GM12878 (cell line): ENCODE measurements around the gene PLEKHF1. TPM values are rescaled to one million over a fixed set of nuclear protein-coding genes. Genes with fewer than 3 reads are reported as not detected.

Source experiments
- ATAC-seq: fragments of 200-7000 bp; cut with Tn5 transposase; 3 replicates; pipeline ENCODE4 v1.9.1; 2020; ENCODE audit warnings: mild to moderate bottlenecking, moderate library complexity
- BruUV-seq: library from RNA; stranded (reverse); fragments of 400-500 nt; replicated peaks from 2 replicates; lab custom pipeline; 2021; lab: Mats Ljungman, UMichigan
- CTCF ChIA-PET: fragments of 300-600 bp; sonication (Branson Sonifier 250); formaldehyde crosslinking; extraction: SDS; loops from one replicate; lab custom pipeline; 2021; ENCODE audit warnings: inconsistent platforms; lab: Yijun Ruan, JAX
- POLR2A ChIA-PET: fragments of 350-600 bp; formaldehyde crosslinking; extraction: SDS; loops from one replicate; lab custom pipeline; 2021; ENCODE audit warnings: inconsistent platforms; lab: Charles Lee
- RAD21 ChIA-PET: fragments of 300-600 bp; sonication (Branson Sonifier 250); formaldehyde crosslinking; loops from one replicate; lab custom pipeline; 2023; ENCODE audit warnings: antibody characterized with exemption; ENCODE audit not compliant: unreplicated experiment; lab: Charles Lee
- SMC1A ChIA-PET: fragments of 300-600 bp; sonication (Branson Sonifier 250); formaldehyde crosslinking; loops from one replicate; lab custom pipeline; 2023; ENCODE audit not compliant: unreplicated experiment, uncharacterized antibody; lab: Charles Lee
- DNase-seq: peaks from one replicate; pipeline ENCODE4 v3.0.0-alpha.2; 2011; ENCODE audit warnings: low read depth, low spot score
- FAIRE-seq: peaks from 3 replicates; lab custom pipeline; 2011; peaks lifted over from hg19 to GRCh38; lab: Jason Lieb, UNC
- H2AFZ ChIP-seq: 2 replicates; pipeline ENCODE4 v1.6.0; 2011; ENCODE audit warnings: low read depth, low read length, control low read depth; ENCODE audit not compliant: control insufficient read depth
- H3K27ac ChIP-seq: 2 replicates; pipeline ENCODE4 v1.5.1; 2011; ENCODE audit warnings: control low read depth; ENCODE audit not compliant: control insufficient read depth, insufficient read depth
- H3K27me3 ChIP-seq, 2 experiments: replicated peaks in 1 of 2; 2 replicates each; pipeline versions ENCODE4 v1.6.0 to v1.6.1; 2011; ENCODE audit warnings: low read length in 1 of 2; ENCODE audit not compliant: control insufficient read depth in 2 of 2, insufficient read depth in 2 of 2
- H3K36me3 ChIP-seq, 2 experiments: 2 replicates each; pipeline ENCODE4 v1.5.1; 2011; ENCODE audit warnings: low read length in 1 of 2; ENCODE audit not compliant: control insufficient read depth in 2 of 2, insufficient read depth in 2 of 2
- H3K4me1 ChIP-seq: 2 replicates; pipeline ENCODE4 v1.6.1; 2011; ENCODE audit warnings: mild to moderate bottlenecking, low read length, moderate library complexity, mixed read lengths; ENCODE audit not compliant: control insufficient read depth, insufficient read depth
- H3K4me2 ChIP-seq: 2 replicates; pipeline ENCODE4 v1.6.0; 2011; ENCODE audit warnings: control low read depth; ENCODE audit not compliant: control insufficient read depth, insufficient read depth
- H3K4me3 ChIP-seq: fragments of 200-600 bp; sonication (generic); 2 replicates; pipeline ENCODE4 v1.5.1; 2016
- H3K79me2 ChIP-seq: 2 replicates; pipeline ENCODE4 v1.6.0; 2011; ENCODE audit warnings: low read length; ENCODE audit not compliant: control insufficient read depth, insufficient read depth
- H3K9ac ChIP-seq: 2 replicates; pipeline ENCODE4 v1.8.0; 2011; ENCODE audit warnings: low read length, control low read depth, mixed read lengths; ENCODE audit not compliant: control insufficient read depth, insufficient read depth
- H3K9me3 ChIP-seq: replicated peaks from 3 replicates; pipeline ENCODE4 v1.5.1; 2011; ENCODE audit warnings: mild to moderate bottlenecking, low read length; ENCODE audit not compliant: control insufficient read depth, insufficient read depth
- H4K20me1 ChIP-seq: 2 replicates; pipeline ENCODE4 v1.6.0; 2011; ENCODE audit not compliant: control insufficient read depth, insufficient read depth
- CBX5 ChIP-seq: sonication (generic); IDR thresholded peaks from 2 replicates; pipeline ENCODE4 v1.6.1; 2016; ENCODE audit warnings: low read depth, moderate library complexity, mild to moderate bottlenecking, inconsistent platforms
- CHD4 ChIP-seq: fragments of 200-600 bp; sonication (generic); IDR thresholded peaks from 2 replicates; pipeline ENCODE4 v1.6.1; 2016; ENCODE audit warnings: mild to moderate bottlenecking
- DPF2 ChIP-seq: fragments of 450-650 bp; IDR thresholded peaks from 2 replicates; pipeline ENCODE4 v1.6.1; 2017; ENCODE audit warnings: mild to moderate bottlenecking
- E2F8 ChIP-seq: fragments of 450-650 bp; IDR thresholded peaks from 2 replicates; pipeline ENCODE4 v1.6.1; 2018; ENCODE audit warnings: mild to moderate bottlenecking, low read depth, moderate library complexity; ENCODE audit not compliant: partially characterized antibody
- IRF4 ChIP-seq: IDR thresholded peaks from 2 replicates; pipeline ENCODE4 v1.6.1; 2011; ENCODE audit warnings: low read depth, low read length
- NBN ChIP-seq: fragments of 450-650 bp; IDR thresholded peaks from 2 replicates; pipeline ENCODE4 v1.6.1; 2016
- NFYA ChIP-seq: IDR thresholded peaks from 2 replicates; pipeline ENCODE4 v1.6.1; 2011; ENCODE audit warnings: low read depth, mild to moderate bottlenecking, low read length, improper control_type of control experiment, borderline replicate concordance
- POLR2A ChIP-seq: IDR thresholded peaks from 2 replicates; pipeline ENCODE4 v1.6.1; 2011; ENCODE audit warnings: low read depth, mild to moderate bottlenecking, low read length
- RB1 ChIP-seq: fragments of 450-650 bp; formaldehyde crosslinking; IDR thresholded peaks from 2 replicates; pipeline ENCODE4 v1.6.1; 2017; ENCODE audit warnings: mild to moderate bottlenecking, borderline replicate concordance
- RCOR1 ChIP-seq: conservative IDR thresholded peaks from 2 replicates; pipeline ENCODE4 v1.6.1; 2012; ENCODE audit warnings: low read depth, low read length, improper control_type of control experiment
- SMAD1 ChIP-seq: fragments of 450-650 bp; IDR thresholded peaks from 2 replicates; pipeline ENCODE4 v1.6.1; 2018; ENCODE audit warnings: mild to moderate bottlenecking, low read depth; ENCODE audit not compliant: partially characterized antibody
- STAT3 ChIP-seq: IDR thresholded peaks from 2 replicates; pipeline ENCODE4 v1.6.1; 2011; ENCODE audit warnings: low read depth, low read length, improper control_type of control experiment
- ZBED1 ChIP-seq: IDR thresholded peaks from 2 replicates; pipeline ENCODE4 v1.6.1; 2016; ENCODE audit warnings: borderline replicate concordance
- ZNF207 ChIP-seq: fragments of 450-650 bp; IDR thresholded peaks from 2 replicates; pipeline ENCODE4 v1.6.1; 2014; ENCODE audit warnings: antibody characterized with exemption, mild to moderate bottlenecking, borderline replicate concordance
- ZNF384 ChIP-seq: IDR thresholded peaks from 2 replicates; pipeline ENCODE4 v1.6.1; 2012; ENCODE audit warnings: low read depth, mild to moderate bottlenecking, low read length, improper control_type of control experiment, borderline replicate concordance
- ZSCAN29 ChIP-seq: fragments of 450-650 bp; IDR thresholded peaks from 2 replicates; pipeline ENCODE4 v1.6.1; 2017; ENCODE audit warnings: mild to moderate bottlenecking, moderate library complexity
- ZZZ3 ChIP-seq: IDR thresholded peaks from 2 replicates; pipeline ENCODE4 v1.6.1; 2011; ENCODE audit warnings: low read depth; ENCODE audit not compliant: control insufficient read depth, insufficient read length
- WGBS: methylation state at CpG from one replicate; pipeline ENCODE4 v1.1.6; 2016; ENCODE audit warnings: low lambda C conversion rate; ENCODE audit not compliant: insufficient replicate concordance, insufficient coverage; ENCODE audit errors: missing lambda C conversion rate; 5-methylcytosine and 5-hydroxymethylcytosine counted together
- in situ Hi-C: fragments of 300-500 bp; cut with MboI; formaldehyde crosslinking; loops from 9 replicates; pipeline ENCODE4 v1.14.3; 2018; ENCODE audit warnings: mixed read lengths
- intact Hi-C: fragments of 100-400 bp; cut with micrococcal nuclease; formaldehyde crosslinking; loops from one replicate; pipeline ENCODE4 v1.14.2; 2022; ENCODE audit not compliant: unreplicated experiment
- polyA plus RNA-seq, 11 experiments: library from polyadenylated mRNA; depleted of rRNA in 4 of 11; unstranded in 6 of 11; stranded (reverse) in 5 of 11; fragments of >200 nt; fragmentation: Nextera tagmentation in 4 of 11; fragmentation: Illumina TruSeq in 1 of 11; extraction: Ambion mirVana in 4 of 11; extraction: Trizol in 1 of 11; gene quantifications; 1 replicate in 1 of 11; 2 replicates in 10 of 11; pipeline versions ENCODE4 v1.2.1 to v1.2.3, GENCODE V29; 2011 to 2016; ENCODE audit warnings: inconsistent platforms in 2 of 11, missing spikeins in 2 of 11, low read depth in 1 of 11
- total RNA-seq, 4 experiments: library from RNA; depleted of rRNA in 3 of 4; stranded (reverse); fragments of >200 nt in 3 of 4; fragmentation: Illumina TruSeq in 1 of 4; extraction: Trizol in 1 of 4; gene quantifications; 2 replicates each; pipeline versions ENCODE4 v1.2.1 to v1.2.3, GENCODE V29; 2013 to 2021
- TF ChIP-seq, protein P1 (sequence below): fragments of 150-350 bp; IDR thresholded peaks from 2 replicates; pipeline ENCODE4 v1.6.1; 2016; ENCODE audit warnings: low read depth, low read length

The PLEKHF1 gene
- total and polyA plus RNA-seq, 10 of the 15 experiments (the other 5 are each of a cell fraction or from before 2014, with no cell fraction given): 0.10 to 20.3 (median 15.3) TPM

DNA sequence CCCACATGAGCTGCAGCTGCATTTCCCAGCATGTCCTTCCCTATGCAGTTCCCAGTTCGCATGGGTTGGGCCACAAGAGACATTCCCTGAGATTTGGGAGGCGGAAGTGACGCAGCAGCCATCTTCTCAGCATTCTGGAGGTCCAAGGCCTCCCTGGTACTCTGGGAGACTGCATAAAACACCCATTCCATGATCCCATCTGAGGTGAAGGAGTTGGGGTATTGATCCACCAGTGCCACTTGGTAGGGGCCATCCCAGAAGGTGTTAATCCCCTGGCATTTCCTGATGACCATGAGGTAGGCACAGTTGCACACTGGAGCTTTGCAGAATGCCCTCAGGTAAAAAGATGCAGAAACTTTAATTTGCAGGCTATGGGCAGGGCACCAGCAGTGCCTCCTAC, 33.8 kb upstream of the PLEKHF1 start:
- TF ChIP-seq IRF4 (no peak), DPF2 (no peak), NFYA (no peak), CBX5 (no peak), ZBED1 (no peak), RB1 (no peak), SMAD1 (no peak), ZZZ3 (no peak), ZNF384 (no peak), E2F8 (no peak), CHD4 (no peak), POLR2A (no peak), ZNF207 (no peak), NBN (no peak), ZSCAN29 (no peak), RCOR1 (no peak), STAT3 (no peak)
- TF ChIP-seq, protein P1, sequence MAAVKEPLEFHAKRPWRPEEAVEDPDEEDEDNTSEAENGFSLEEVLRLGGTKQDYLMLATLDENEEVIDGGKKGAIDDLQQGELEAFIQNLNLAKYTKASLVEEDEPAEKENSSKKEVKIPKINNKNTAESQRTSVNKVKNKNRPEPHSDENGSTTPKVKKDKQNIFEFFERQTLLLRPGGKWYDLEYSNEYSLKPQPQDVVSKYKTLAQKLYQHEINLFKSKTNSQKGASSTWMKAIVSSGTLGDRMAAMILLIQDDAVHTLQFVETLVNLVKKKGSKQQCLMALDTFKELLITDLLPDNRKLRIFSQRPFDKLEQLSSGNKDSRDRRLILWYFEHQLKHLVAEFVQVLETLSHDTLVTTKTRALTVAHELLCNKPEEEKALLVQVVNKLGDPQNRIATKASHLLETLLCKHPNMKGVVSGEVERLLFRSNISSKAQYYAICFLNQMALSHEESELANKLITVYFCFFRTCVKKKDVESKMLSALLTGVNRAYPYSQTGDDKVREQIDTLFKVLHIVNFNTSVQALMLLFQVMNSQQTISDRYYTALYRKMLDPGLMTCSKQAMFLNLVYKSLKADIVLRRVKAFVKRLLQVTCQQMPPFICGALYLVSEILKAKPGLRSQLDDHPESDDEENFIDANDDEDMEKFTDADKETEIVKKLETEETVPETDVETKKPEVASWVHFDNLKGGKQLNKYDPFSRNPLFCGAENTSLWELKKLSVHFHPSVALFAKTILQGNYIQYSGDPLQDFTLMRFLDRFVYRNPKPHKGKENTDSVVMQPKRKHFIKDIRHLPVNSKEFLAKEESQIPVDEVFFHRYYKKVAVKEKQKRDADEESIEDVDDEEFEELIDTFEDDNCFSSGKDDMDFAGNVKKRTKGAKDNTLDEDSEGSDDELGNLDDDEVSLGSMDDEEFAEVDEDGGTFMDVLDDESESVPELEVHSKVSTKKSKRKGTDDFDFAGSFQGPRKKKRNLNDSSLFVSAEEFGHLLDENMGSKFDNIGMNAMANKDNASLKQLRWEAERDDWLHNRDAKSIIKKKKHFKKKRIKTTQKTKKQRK: no peak
- TF ChIP-seq, all 136 proteins: peak for 0
- ChIA-PET POLR2A (interaction anchor here (0.6 kb wide), 1 partner anchor 186 kb away, joined by 5 read pairs; no protein-coding TSS in a partner anchor), SMC1A (interaction anchor here (0.6 kb wide), 1 partner anchor 171 kb away, joined by 3 read pairs; no protein-coding TSS in a partner anchor), RAD21 (no interaction called here), CTCF (interaction anchor here (0.8 to 1.1 kb wide), 2 partner anchors 22 to 59 kb away, joined by 3 read pairs; no protein-coding TSS in a partner anchor)
- in situ Hi-C loops (no loop called here), intact Hi-C loops (no loop called here)
- H3K27me3 ChIP-seq: no peaks in the 10 kb centered on the region
- no peak overlapping the region for H3K27ac ChIP-seq
- H3K79me2 ChIP-seq: no peaks in the 10 kb centered on the region
- H3K4me2 ChIP-seq: no peak overlapping the region
- BruUV-seq: no TSS peak
- WGBS: 67% methylated on average over 3 of the region's 3 CpGs
- no peak overlapping the region for H3K4me3 ChIP-seq
- H4K20me1 ChIP-seq: no peaks in the 10 kb centered on the region
- DNase-seq (no peak), FAIRE-seq (no peak), ATAC-seq (no peak)
- no peaks in the 10 kb centered on the region for H3K9me3 ChIP-seq
- H3K4me1 ChIP-seq: no peaks in the 10 kb centered on the region
- H3K9ac ChIP-seq: no peak overlapping the region
- no peaks in the 10 kb centered on the region for H3K36me3 ChIP-seq
- H2AFZ ChIP-seq: no peak overlapping the region
